IPS-15b (cell line): ENCODE measurements around the gene ACTL10.

Experiments
- H3K27me3 ChIP-seq: one replicate; pipeline ENCODE4 v1.6.1; 2013; ENCODE audit warnings: low read length; ENCODE audit not compliant: control insufficient read depth, insufficient read depth
- H3K36me3 ChIP-seq: one replicate; pipeline ENCODE4 v1.6.1; 2013; ENCODE audit warnings: low read length; ENCODE audit not compliant: control insufficient read depth, insufficient read depth
- H3K4me1 ChIP-seq: one replicate; pipeline ENCODE4 v1.6.1; 2013; ENCODE audit warnings: mild to moderate bottlenecking, low read length; ENCODE audit not compliant: control insufficient read depth, insufficient read depth
- H3K4me3 ChIP-seq: one replicate; pipeline ENCODE4 v1.5.1; 2013; ENCODE audit warnings: low read depth, low read length
- H3K9ac ChIP-seq: one replicate; pipeline ENCODE4 v1.6.1; 2013; ENCODE audit warnings: low read depth, mild to moderate bottlenecking, low read length
- H3K9me3 ChIP-seq: one replicate; pipeline ENCODE4 v1.6.1; 2013; ENCODE audit warnings: mild to moderate bottlenecking, low read length; ENCODE audit not compliant: control insufficient read depth, insufficient read depth

The ACTL10 gene

GRCh38 chr20:33685328-33686099 is 18.8 kb downstream of the ACTL10 start:
- H3K4me3 ChIP-seq = peak overlapping the region; percentile 67
- peaks cover 8% of the 10 kb centered on the region for H3K4me1 ChIP-seq
- H3K36me3 ChIP-seq = peaks cover 2% of the 10 kb centered on the region
- H3K27me3 ChIP-seq = peaks cover 12% of the 10 kb centered on the region
- no peaks in the 10 kb centered on the region for H3K9me3 ChIP-seq
- peak overlapping the region; percentile 70 for H3K9ac ChIP-seq

GRCh38 chr20:33686100-33686983 is 19.6 kb downstream of the ACTL10 start, which contains the start of gene E2F1:
Gene E2F1 (minus strand): TSS chr20:33686385. CDS start chr20:33686264, 121 bp downstream.
- Histone ChIP-seq H3K36me3 (peaks cover 2% of the 10 kb centered on the region), H3K9me3 (no peaks in the 10 kb centered on the region), H3K4me3 (peak within 1 kb of the TSS; percentile 67), H3K9ac (peak within 1 kb of the TSS; percentile 70), H3K27me3 (peaks cover 12% of the 10 kb centered on the region), H3K4me1 (peaks cover 8% of the 10 kb centered on the region)

- Histone ChIP-seq H3K9ac (no peak overlapping the region), H3K27me3 (peaks cover 12% of the 10 kb centered on the region), H3K4me1 (peaks cover 8% of the 10 kb centered on the region), H3K4me3 (peak overlapping the region; percentile 59), H3K9me3 (no peaks in the 10 kb centered on the region), H3K36me3 (peaks cover 2% of the 10 kb centered on the region)
Observed at GRCh38 chr20:33686984-33687366, 20.2 kb downstream of the ACTL10 start.

GRCh38 chr20:33687370-33687915 is 20.7 kb downstream of the ACTL10 start:
- Histone ChIP-seq H3K4me3 (no peak overlapping the region), H3K27me3 (peaks cover 12% of the 10 kb centered on the region), H3K9ac (no peak overlapping the region), H3K4me1 (peaks cover 8% of the 10 kb centered on the region), H3K9me3 (no peaks in the 10 kb centered on the region), H3K36me3 (peaks cover 2% of the 10 kb centered on the region)

- Histone ChIP-seq H3K4me3 (no peak overlapping the region), H3K9me3 (no peaks in the 10 kb centered on the region), H3K36me3 (peaks cover 2% of the 10 kb centered on the region), H3K27me3 (peaks cover 12% of the 10 kb centered on the region), H3K4me1 (peaks cover 8% of the 10 kb centered on the region), H3K9ac (no peak overlapping the region)
Observed at GRCh38 chr20:33687993-33688937, 21.5 kb downstream of the ACTL10 start.

GRCh38 chr20:33688938-33689424 is 22.2 kb downstream of the ACTL10 start:
- Histone ChIP-seq H3K36me3 (no peaks in the 10 kb centered on the region), H3K9ac (no peak overlapping the region), H3K27me3 (peaks cover 12% of the 10 kb centered on the region), H3K4me1 (peaks cover 8% of the 10 kb centered on the region), H3K9me3 (no peaks in the 10 kb centered on the region), H3K4me3 (no peak overlapping the region)

GRCh38 chr20:33689493-33689892 is 22.8 kb downstream of the ACTL10 start:
- Histone ChIP-seq H3K36me3 (no peaks in the 10 kb centered on the region), H3K4me1 (peaks cover 6% of the 10 kb centered on the region), H3K27me3 (peaks cover 12% of the 10 kb centered on the region), H3K9me3 (no peaks in the 10 kb centered on the region), H3K9ac (no peak overlapping the region), H3K4me3 (no peak overlapping the region)

- Histone ChIP-seq H3K9ac (no peak overlapping the region), H3K27me3 (peaks cover 12% of the 10 kb centered on the region), H3K4me3 (no peak overlapping the region), H3K4me1 (peaks cover 6% of the 10 kb centered on the region), H3K36me3 (no peaks in the 10 kb centered on the region), H3K9me3 (no peaks in the 10 kb centered on the region)
Observed at GRCh38 chr20:33689973-33690372, 23.2 kb downstream of the ACTL10 start.

- H3K36me3 ChIP-seq = no peaks in the 10 kb centered on the region
- H3K27me3 ChIP-seq = peaks cover 11% of the 10 kb centered on the region
- no peaks in the 10 kb centered on the region for H3K9me3 ChIP-seq
- H3K4me1 ChIP-seq = peaks cover 2% of the 10 kb centered on the region
- H3K9ac ChIP-seq = no peak overlapping the region
- no peak overlapping the region for H3K4me3 ChIP-seq
Observed at GRCh38 chr20:33693289-33693688, 26.5 kb downstream of the ACTL10 start.

- H3K4me3 ChIP-seq = no peak overlapping the region
- peaks cover 9% of the 10 kb centered on the region for H3K27me3 ChIP-seq
- no peak overlapping the region for H3K9ac ChIP-seq
- no peaks in the 10 kb centered on the region for H3K9me3 ChIP-seq
- H3K4me1 ChIP-seq = peaks cover 2% of the 10 kb centered on the region
- no peaks in the 10 kb centered on the region for H3K36me3 ChIP-seq
Observed at GRCh38 chr20:33693741-33694638, 27.2 kb downstream of the ACTL10 start.
